ENCODE measurements around the gene IQSEC1. TPM values are rescaled to one million over a fixed set of nuclear protein-coding genes. Genes with fewer than 3 reads are reported as not detected.

Gene IQSEC1
- polyA plus RNA-seq, 1 experiment, result 4.8 TPM

GRCh38 chr3:13114811-13115575 is 41.8 kb upstream of the IQSEC1 start:
- no peak overlapping the region for H3K4me3 ChIP-seq (ENCODE audit: low read depth, low read length)
- ChIA-PET CTCF (no interaction called here), POLR2A (no interaction called here)
- no peak for DNase-seq (ENCODE audit: low read depth)
- H3K27me3 ChIP-seq (ENCODE audit: control insufficient read depth, insufficient read depth, low read length), result no peaks in the 10 kb centered on the region; the same call in 1 of the 2 replicates
- TF ChIP-seq CTCF (IDR thresholded peaks at IDR 0.05; ENCODE audit: insufficient read depth, low read depth, low read length), result no peak
- no peaks in the 10 kb centered on the region for H3K36me3 ChIP-seq (ENCODE audit: control insufficient read depth, insufficient read depth, low read length)

- ChIA-PET POLR2A (no interaction called here), CTCF (interaction anchor here (0.6 to 1.3 kb wide), 2 partner anchors 22 to 536 kb away, joined by 3 read pairs; no protein-coding TSS in a partner anchor)
- DNase-seq (ENCODE audit: low read depth), result no peak
- no peaks in the 10 kb centered on the region; the same call in 1 of the 2 replicates for H3K27me3 ChIP-seq (ENCODE audit: control insufficient read depth, insufficient read depth, low read length)
- H3K4me3 ChIP-seq (ENCODE audit: low read depth, low read length), result no peak overlapping the region
- no peak for TF ChIP-seq CTCF (IDR thresholded peaks at IDR 0.05; ENCODE audit: insufficient read depth, low read depth, low read length)
- H3K36me3 ChIP-seq (ENCODE audit: control insufficient read depth, insufficient read depth, low read length), result no peaks in the 10 kb centered on the region
Measured at GRCh38 chr3:13113346-13114330, 40.4 kb upstream of the IQSEC1 start.

- CTCF ChIA-PET, result interaction anchor here (1.3 kb wide), 1 partner anchor 21 kb away, joined by 3 read pairs; no protein-coding TSS in a partner anchor
- POLR2A ChIA-PET, result no interaction called here
- H3K36me3 ChIP-seq (ENCODE audit: control insufficient read depth, insufficient read depth, low read length), result no peaks in the 10 kb centered on the region
- no peak overlapping the region for H3K4me3 ChIP-seq (ENCODE audit: low read depth, low read length)
- DNase-seq (ENCODE audit: low read depth), result no peak
- H3K27me3 ChIP-seq (ENCODE audit: control insufficient read depth, insufficient read depth, low read length), result no peaks in the 10 kb centered on the region; the same call in 1 of the 2 replicates
- TF ChIP-seq CTCF (IDR thresholded peaks at IDR 0.05; ENCODE audit: insufficient read depth, low read depth, low read length), result no peak
Measured at GRCh38 chr3:13112521-13113345, 39.5 kb upstream of the IQSEC1 start.

- Histone ChIP-seq H3K36me3 (ENCODE audit: control insufficient read depth, insufficient read depth, low read length) (no peaks in the 10 kb centered on the region), H3K4me3 (ENCODE audit: low read depth, low read length) (no peak overlapping the region), H3K27me3 (ENCODE audit: control insufficient read depth, insufficient read depth, low read length) (no peaks in the 10 kb centered on the region; the same call in 1 of the 2 replicates)
- no peak for DNase-seq (ENCODE audit: low read depth)
- ChIA-PET POLR2A (no interaction called here), CTCF (interaction anchor here (1.3 kb wide), 1 partner anchor 20 kb away, joined by 3 read pairs; no protein-coding TSS in a partner anchor)
- no peak for TF ChIP-seq CTCF (IDR thresholded peaks at IDR 0.05; ENCODE audit: insufficient read depth, low read depth, low read length)
Measured at GRCh38 chr3:13111873-13112520, 38.8 kb upstream of the IQSEC1 start.

Data from BJ (cell line).